Activated CD4-positive, alpha-beta T cell treated with anti-CD3 and anti-CD28 coated beads for 4 hours (primary cell): ENCODE measurements around the gene MMEL1.
"Not testable (repeated sequence)": the region's sequence is repeated elsewhere in the genome, so short reads cannot be mapped to it uniquely, and the experiment has no call there.

Source experiments
- DNase-seq, 2 donors: peaks; one replicate each; pipeline ENCODE4 v3.0.0-alpha.2; 2020

The MMEL1 gene

DNA sequence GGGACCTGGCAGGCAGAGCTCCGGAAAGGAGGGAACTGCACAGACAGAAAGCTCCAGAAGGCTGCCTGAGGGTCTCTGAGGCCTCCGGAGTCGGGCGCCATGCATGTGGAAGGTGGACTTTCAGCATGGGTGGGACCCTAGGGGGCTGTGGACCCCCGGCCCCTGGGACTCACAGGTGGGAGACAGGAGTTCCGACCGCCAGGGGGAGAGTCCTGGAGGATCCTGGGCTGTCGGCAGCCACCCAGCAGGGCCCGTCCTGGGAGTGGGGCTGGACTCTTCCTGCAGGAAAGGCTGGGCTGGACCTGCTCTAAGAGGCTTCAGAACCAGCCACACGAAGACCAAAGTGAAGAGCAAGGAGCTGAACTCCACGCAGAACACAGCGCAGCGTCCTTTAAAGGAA is 63.1 kb downstream of the MMEL1 start:
- not testable (repeated sequence) for DNase-seq

GRCh38 chr1:2569060-2569459 is 63.8 kb downstream of the MMEL1 start:
- DNase-seq: no peak

GRCh38 chr1:2568187-2568816 is 64.5 kb downstream of the MMEL1 start:
- DNase-seq: not testable (repeated sequence)

DNA sequence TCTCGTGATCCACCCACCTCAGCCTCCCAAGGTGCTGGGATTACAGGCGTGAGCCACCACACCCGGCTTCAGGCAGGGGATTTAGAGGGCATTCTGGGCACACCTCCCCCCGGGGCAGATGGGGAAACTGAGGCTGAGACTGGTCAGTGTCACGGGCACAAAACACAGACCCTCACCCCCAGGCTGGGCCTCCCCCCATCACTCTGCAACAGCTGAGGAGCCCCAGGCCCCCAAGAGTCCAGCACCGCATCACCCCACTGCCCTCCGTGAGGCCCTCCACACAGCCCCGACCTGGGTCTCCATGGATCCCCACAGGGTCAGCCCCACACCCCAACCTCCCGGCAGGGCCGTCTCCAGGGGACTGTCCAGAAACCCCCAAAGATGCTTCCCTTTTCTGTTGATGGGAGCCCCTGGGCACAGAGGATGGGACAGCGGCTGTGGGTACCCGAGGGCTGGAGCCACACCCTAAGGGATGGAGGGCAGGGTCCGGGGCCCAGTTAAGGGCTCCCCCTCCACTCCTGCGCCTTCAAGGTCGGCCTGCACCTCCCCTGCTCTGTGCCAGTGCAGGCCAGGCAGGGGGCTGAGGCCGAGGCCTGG is 65.6 kb downstream of the MMEL1 start:
- DNase-seq: no peak

- no peak for DNase-seq
These were observed 66.4 kb downstream of the MMEL1 start for GRCh38 chr1:2566101-2567045.

DNA sequence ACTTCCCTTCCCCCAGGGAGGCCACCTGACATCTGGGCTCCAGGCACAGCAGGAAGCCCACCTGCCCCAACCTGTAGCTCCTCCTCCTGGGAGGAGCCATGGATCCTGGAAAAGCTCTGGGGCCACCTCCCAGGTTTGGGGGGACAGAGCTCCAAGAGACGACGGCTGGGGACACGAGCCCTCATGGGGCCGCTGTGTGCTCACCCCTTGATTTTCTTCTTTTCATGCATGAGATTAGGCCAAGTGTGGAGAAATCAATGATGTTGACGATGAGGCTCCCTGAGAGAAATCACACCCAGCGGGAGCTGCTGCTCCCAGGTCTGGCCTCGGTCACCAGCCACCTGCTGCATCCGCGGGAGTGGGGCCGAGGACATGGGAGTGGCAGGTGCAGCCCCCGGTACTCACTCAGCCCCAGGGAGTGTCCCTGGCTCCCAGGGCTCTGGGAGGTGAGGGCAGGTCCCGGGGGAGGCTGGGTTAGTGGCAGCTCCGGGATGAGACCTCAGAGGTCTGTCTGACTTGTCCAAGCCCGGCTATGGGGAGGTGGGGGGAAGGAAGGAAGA is 67.9 kb downstream of the MMEL1 start:
- DNase-seq: no peak

DNA sequence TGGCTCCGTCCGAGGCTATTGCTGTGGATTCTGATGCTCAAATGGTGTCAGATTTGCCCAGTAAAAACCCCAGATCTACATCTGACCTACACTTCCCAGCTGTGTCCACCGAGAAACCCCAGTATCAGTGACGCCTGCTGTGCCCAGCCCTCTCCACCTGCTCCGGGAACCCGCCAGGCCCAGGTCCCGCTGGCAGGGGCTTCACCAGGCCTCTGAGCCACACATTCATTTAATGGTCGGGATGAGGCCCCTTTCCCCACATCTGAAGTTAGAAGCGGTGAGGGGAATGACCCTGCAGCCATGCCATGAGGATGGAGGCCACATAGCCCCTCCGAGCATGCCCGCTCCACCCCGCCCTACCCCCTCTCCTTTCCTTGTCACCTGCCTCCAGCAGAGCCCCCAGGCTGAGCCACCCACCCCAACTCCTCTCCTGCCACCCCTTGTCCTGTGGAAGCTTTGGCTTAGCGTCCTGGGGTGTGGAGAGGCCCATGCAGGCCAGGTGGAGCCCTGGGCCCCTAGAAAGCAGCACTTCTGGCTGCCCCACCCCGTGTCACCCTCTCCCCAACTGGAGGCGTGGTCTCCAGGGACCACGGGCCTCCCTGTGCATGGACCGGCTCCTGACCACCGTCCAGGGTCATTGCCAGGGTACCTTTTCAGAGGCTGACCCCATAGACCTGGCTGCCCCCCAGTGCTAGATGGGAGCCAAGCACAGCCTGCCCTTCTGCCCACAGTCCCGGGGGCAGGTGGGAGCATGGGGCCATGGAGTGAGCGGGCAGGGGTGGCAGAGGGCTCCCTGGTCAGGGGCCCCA is 68.6 kb downstream of the MMEL1 start:
- DNase-seq: no peak

DNA sequence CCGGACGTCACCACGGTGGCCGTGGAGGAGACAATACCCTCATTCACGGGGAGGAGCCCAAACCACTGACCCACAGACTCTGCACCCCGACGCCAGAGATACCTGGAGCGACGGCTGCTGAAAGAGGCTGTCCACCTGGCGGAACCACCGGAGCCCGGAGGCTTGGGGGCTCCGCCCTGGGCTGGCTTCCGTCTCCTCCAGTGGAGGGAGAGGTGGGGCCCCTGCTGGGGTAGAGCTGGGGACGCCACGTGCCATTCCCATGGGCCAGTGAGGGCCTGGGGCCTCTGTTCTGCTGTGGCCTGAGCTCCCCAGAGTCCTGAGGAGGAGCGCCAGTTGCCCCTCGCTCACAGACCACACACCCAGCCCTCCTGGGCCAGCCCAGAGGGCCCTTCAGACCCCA is 69.6 kb downstream of the MMEL1 start:
- DNase-seq: no peak

DNA sequence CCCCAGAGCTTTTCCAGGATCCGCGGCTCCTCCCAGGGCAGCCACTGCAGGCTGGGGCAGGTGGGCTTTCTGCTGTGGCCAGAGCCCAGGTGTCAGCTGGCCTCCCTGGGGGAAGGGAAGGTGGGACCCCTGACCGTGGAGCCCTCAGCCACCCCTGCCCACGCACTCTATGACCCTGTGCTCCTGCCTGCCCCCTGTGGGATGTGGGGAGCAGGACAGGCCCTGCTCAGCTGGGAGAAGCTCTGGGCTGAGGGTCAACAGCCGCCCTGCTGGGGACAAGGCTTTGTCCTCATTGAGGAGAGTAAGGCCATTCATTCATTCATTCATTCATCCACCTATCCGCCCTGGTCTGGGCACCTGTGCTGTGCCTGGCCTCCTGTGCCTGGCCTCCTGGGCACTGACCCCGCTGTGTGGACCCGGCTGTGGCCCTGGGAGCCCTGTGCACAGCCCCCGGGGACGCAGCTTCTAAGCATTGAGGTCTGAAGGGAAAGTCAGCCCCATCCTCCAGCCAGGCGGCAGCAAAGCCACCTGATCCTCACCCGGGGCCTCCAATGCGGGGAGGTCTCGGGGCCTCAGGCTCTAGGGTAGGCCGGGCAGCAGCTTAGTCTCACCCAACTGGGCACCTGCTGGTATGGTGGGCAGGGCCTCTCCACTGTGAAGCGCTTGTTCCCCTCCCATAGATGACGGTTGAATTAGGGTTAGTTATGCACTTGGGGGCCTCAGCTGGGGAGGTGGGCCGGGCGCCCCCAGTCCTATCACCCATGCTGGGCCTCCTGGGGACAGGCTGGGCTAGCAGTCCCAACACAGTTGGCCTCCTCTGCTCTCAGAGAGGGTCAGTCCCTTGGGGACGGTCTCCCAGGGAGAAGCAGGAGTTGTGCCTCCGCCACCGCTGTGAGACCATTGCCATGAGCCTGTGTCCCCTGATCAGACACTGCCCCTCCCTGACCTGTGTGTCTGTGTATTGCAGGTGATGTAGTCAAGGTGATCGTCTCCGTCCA is 70.6 kb downstream of the MMEL1 start:
- no peak for DNase-seq

DNA sequence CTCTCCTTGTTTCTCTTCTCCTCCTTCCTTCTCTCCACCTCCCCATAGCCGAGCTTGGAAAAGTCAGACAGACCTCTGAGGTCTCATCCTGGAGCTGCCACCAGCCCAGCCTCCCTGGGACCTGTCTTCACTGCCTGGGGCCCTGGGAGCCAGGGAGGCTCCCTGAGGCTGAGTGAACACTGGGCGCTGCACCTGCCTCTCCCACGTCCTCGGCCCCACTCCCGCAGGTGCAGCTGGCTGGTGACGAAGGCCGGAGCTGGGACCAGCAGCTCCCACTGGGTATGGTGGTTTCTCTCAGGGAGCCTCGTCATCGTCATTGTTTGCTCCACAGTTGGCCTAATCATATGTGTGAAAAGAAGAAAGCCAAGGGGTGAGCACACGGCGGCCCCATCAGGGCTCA is 71.4 kb downstream of the MMEL1 start:
- DNase-seq: no peak

DNA sequence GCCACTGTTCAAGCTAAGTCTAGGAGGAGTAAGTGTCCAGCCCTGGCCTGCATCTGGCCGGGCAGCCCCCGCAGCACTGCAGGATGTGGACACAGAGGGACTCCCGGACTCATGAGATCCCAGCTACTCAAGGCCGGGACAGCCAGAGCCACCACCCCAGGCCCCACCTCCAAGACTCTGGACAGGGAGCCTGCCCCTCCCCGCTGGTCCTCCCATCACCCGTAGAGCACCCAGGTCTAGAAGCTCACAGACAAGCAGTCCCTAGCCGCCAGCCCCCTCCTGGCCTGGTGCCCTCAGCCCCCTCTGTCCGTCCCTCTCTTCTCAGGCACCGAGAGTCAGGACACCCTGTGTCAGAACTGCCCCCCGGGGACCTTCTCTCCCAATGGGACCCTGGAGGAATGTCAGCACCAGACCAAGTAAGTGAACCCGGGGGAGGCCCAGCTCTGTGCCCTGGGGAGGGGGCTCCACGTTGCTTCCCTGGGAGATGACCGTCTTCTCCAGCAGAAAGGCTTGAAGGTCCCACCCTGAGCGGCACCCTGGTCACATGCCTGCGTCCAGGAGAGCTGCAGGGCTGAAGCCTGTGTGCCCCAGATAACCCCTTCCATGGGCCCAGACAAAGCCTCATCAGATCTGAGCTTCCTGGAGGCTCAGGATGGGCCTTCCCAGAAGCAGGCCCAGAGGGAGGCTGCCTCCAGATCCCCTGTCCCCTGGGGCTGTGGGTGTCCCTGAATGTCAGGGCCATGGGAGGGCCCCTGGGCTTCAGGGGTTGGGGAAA is 72.3 kb downstream of the MMEL1 start:
- no peak for DNase-seq

GRCh38 chr1:2559509-2560298 is 73.1 kb downstream of the MMEL1 start:
- no peak for DNase-seq

GRCh38 chr1:2558861-2559260 is 74.0 kb downstream of the MMEL1 start:
- no peak for DNase-seq

DNA sequence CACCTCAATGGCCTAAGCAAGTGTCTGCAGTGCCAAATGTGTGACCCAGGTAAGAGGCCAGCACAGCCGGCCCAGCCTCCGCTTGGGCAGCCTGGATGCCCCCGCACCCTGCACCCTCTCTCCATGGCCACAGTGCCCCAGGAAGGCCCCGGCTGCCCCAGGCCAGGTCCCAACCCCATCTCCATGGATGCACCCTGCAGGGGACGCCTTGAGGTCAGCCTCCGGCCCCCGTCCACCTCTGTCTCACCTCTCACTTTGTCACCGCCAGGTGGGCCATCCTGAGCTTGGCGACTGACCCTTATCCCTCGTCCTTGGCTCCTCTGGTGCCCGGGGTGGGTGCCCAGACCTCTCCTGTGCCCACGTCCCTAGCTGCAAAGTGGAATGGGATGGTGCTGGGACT is 74.4 kb downstream of the MMEL1 start:
- no peak for DNase-seq

GRCh38 chr1:2557482-2558400 is 75.1 kb downstream of the MMEL1 start:
- DNase-seq: no peak

GRCh38 chr1:2556678-2557481 is 75.9 kb downstream of the MMEL1 start:
- DNase-seq: peak in 1 of 2 donors; percentile 37

GRCh38 chr1:2556277-2556677 is 76.5 kb downstream of the MMEL1 start, which contains the start of gene TNFRSF14:
TNFRSF14 (plus strand) TSS chr1:2556371; CDS start chr1:2556665, 294 bp downstream.
- peak; percentile 74 to 75 for DNase-seq
